LNCAP (cell line): ENCODE results near the gene PLEKHB2.

Experiments
- CTCF ChIP-seq: fragments of 450-650 bp; IDR thresholded peaks from 2 replicates; pipeline ENCODE4 v1.5.1; 2017; ENCODE audit warnings: mild to moderate bottlenecking

PLEKHB2 gene

GRCh38 chr2:131142849-131143248, 37.7 kb downstream of the PLEKHB2 start:
- TF ChIP-seq CTCF = no peak

DNA sequence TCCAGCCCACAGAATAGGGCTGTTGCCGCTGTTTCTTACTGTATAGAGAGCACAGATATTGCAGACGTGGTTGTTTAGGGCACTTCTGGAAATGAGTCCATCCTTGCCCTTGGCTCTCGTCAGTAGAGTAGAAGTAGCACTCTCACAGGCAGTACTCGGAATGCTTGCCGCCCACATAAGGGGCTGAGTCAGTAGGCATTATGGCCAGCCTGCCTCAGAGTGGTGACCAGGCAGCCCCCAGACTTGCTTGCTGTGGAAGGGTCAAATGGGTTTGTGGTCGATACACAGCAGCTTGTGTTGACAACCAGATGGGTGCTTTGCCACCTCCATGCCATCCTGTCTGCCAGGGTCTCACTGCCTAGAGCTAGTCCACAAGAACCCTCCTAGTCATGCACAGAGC, 38.7 kb downstream of the PLEKHB2 start:
- TF ChIP-seq CTCF = no peak

DNA sequence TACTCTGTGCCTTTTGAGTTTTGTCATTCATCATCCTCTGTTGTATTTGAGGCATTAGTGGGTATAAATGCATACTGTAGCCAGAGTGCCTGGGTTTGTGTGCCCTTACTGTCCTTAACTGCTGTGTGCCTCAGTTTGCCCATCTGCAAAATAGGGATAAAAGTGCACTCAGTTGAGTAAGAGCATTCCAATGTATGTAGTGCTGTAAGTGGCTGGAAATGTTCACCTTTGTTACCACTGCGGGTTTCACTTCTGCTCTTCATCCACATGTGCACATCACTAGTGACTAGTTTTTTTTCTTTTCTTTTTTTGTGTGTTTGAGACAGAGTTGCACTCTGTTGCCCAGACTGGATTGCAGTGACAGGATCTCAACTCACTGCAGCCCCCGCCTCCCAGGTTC, 39.9 kb downstream of the PLEKHB2 start:
- TF ChIP-seq CTCF = no peak

DNA sequence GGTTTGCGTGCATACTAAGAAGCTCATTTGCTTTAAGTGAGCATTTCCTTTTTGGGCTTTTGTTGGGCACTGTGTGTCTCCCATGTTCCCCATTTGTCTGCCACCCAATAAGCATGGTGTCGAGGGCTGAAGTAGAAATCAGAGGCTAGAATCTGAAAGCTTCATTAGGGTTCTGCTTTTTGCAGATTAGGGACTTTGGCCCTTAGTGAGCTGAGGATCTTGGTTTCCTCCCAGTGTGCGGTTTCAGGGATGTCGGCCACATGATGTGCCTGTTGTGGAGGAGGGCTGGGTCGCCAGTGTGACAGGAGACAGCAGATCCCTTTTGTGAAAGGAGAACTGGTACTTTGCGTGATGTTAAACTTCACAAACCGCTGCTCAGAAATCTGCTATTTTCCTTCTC, 41.1 kb downstream of the PLEKHB2 start:
- no peak for TF ChIP-seq CTCF

DNA sequence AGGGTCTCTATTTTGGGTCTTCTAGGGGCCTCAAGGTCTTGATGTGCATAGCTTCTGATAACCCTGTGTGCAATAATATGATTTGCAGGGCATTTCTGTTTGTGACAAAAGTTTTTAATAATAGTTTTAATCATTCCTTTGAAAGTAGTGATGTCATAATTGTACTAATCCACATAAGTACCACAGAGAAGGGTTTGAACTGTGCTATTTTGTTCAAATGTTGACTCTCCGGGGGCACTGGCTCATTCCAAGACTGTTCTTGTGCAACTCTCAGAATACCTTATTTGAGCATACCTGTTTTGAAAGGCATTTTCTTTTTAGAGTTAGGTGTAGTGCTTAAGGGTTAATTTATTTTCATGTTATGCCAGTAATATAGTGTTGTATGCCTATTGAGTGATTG, 41.6 kb downstream of the PLEKHB2 start:
- TF ChIP-seq CTCF = no peak

DNA sequence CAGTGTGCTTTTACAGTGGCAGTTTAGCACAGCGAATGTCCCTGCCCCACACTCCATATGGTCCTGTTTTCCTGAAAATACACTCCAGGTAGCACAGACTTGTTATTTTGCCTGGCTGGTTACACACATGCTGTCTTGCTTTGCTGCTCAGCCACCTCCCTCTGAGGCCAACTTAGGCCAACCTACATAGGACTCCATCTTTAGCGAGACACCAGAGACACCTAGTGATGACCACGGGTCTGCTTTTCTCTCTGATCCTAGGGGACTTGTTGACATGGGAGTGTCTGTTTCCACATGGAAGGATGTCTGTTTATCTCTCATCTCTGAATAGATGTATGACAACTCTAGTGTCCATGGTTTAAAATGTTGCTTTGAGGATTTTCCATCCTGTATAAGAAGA, 43.3 kb downstream of the PLEKHB2 start:
- TF ChIP-seq CTCF = no peak

DNA sequence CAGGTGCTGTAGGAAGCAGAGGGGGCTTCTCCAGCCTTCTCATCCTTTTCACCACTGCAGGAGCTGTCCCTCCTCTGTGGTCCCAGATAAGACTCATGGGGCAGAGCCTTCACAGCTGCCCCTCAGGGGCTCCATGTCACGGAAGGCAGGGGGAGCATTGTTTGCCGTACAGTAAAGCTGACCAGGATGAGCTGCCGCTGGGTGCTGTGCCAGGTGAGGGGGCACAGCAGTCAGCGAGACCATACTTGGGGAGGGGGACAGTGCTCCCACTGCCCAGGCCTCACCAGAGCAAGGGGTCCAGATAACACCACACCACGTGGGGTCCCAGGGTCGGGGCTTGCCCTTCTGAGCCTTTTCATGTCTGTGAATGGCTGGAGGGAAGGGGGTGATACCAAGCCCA, 46.3 kb downstream of the PLEKHB2 start:
- no peak for TF ChIP-seq CTCF

DNA sequence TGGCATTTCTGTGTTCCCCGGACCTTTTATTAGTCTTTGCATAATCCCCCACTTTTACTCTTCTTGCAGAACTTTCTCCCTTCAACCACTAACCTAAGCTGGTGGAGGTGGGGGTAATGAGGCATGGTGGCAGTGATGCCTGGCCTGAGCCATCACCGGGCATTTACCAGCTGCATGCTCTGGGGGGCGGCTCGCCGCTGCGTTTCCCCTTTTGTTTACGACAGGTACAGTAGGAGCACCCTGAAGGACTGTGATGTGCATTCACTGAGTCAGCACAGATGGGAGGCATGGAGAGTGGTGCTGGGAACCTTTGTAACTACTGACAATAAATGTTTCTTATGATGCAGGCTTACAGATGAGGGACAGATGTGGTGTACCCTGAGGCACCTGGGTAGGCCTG, 46.9 kb downstream of the PLEKHB2 start:
- no peak for TF ChIP-seq CTCF
